GM23248 (cell line): Measurements from ENCODE around the gene ETS1.

Experiments used
- EZH2 ChIP-seq: fragments of 200-600 bp; sonication (generic); IDR thresholded peaks from 2 replicates; pipeline ENCODE4 v1.6.1; 2018; ENCODE audit warnings: antibody characterized with exemption, mild to moderate bottlenecking; ENCODE audit not compliant: insufficient read depth, poor library complexity, severe bottlenecking
- EZH2phosphoT487 ChIP-seq: fragments of 200-600 bp; sonication (generic); IDR thresholded peaks from 2 replicates; pipeline ENCODE4 v1.6.1; 2018; ENCODE audit warnings: antibody characterized with exemption, moderate library complexity, mild to moderate bottlenecking, low read depth; ENCODE audit not compliant: insufficient read depth

GRCh38 chr11:128481135-128481534 is 106.2 kb downstream of the ETS1 start:
- no peak for TF ChIP-seq EZH2phosphoT487
- TF ChIP-seq EZH2 = no peak
